PFSK-1 (cell line): ENCODE data around the gene USP47.

Experiments
- FOXP2 ChIP-seq: optimal IDR thresholded peaks from 2 replicates; pipeline ENCODE3; 2011; ENCODE audit warnings: borderline replicate concordance, control low read depth, inconsistent platforms; ENCODE audit not compliant: insufficient read depth; ENCODE audit errors: extremely low read length, extremely low read depth
- POLR2AphosphoS5 ChIP-seq: IDR thresholded peaks from 2 replicates; pipeline ENCODE4 v1.6.1; 2012; ENCODE audit warnings: low read depth, mild to moderate bottlenecking, control low read depth, low read length, moderate library complexity
- REST ChIP-seq, 2 experiments: IDR thresholded peaks; 2 replicates each; pipeline versions ENCODE4 v1.6.1 to v1.8.0; 2011 to 2012; ENCODE audit warnings: low read depth in 2 of 2, low read length in 2 of 2, control low read depth in 1 of 2, inconsistent platforms in 1 of 2, mild to moderate bottlenecking in 1 of 2, moderate library complexity in 1 of 2; ENCODE audit not compliant: insufficient read depth in 1 of 2
- SIN3A ChIP-seq: IDR thresholded peaks from 2 replicates; pipeline ENCODE4 v1.6.1; 2012; ENCODE audit warnings: mild to moderate bottlenecking, low read length, moderate library complexity, borderline replicate concordance; ENCODE audit not compliant: insufficient read depth
- TAF1 ChIP-seq: IDR thresholded peaks from 2 replicates; pipeline ENCODE4 v1.6.1; 2012; ENCODE audit warnings: low read length, control low read depth, borderline replicate concordance; ENCODE audit not compliant: insufficient read depth

USP47 gene

GRCh38 chr11:11952036-11952435, 110.3 kb downstream of the USP47 start:
- no peak for TF ChIP-seq TAF1
- no peak for TF ChIP-seq REST (IDR thresholded peaks at IDR 0.05; ENCODE audit: insufficient read depth in 1 of 2, low read depth in 2 of 2, low read length in 2 of 2)
- no peak for TF ChIP-seq FOXP2
- no peak for TF ChIP-seq SIN3A
- no peak for TF ChIP-seq POLR2AphosphoS5

GRCh38 chr11:11956006-11956405, 114.2 kb downstream of the USP47 start:
- TF ChIP-seq REST (IDR thresholded peaks at IDR 0.05; ENCODE audit: insufficient read depth in 1 of 2, low read depth in 2 of 2, low read length in 2 of 2) = no peak
- TF ChIP-seq FOXP2 = no peak
- TF ChIP-seq POLR2AphosphoS5 = no peak
- no peak for TF ChIP-seq TAF1
- no peak for TF ChIP-seq SIN3A

GRCh38 chr11:11958403-11959231, 116.8 kb downstream of the USP47 start:
- no peak for TF ChIP-seq POLR2AphosphoS5
- no peak for TF ChIP-seq REST (IDR thresholded peaks at IDR 0.05; ENCODE audit: insufficient read depth in 1 of 2, low read depth in 2 of 2, low read length in 2 of 2)
- no peak for TF ChIP-seq TAF1
- no peak for TF ChIP-seq FOXP2
- TF ChIP-seq SIN3A = no peak

GRCh38 chr11:11959601-11960000, 117.8 kb downstream of the USP47 start:
- TF ChIP-seq FOXP2 (no peak), REST (IDR thresholded peaks at IDR 0.05; ENCODE audit: insufficient read depth in 1 of 2, low read depth in 2 of 2, low read length in 2 of 2) (no peak), POLR2AphosphoS5 (no peak), SIN3A (no peak), TAF1 (no peak)
